SK-N-SH treated with all-trans-retinoic acid at 6 μM for 48 hours (cell line): ENCODE measurements around the gene GCLC.
A peak's percentile ranks its signal among the peaks of the same experiment; 100 is the strongest.
"Not testable (repeated sequence)": the region's sequence is repeated elsewhere in the genome, so short reads cannot be mapped to it uniquely, and the experiment has no call there.

ENCODE experiments used
- ATAC-seq: fragments of 200-7000 bp; cut with Tn5 transposase; 3 replicates; pipeline ENCODE4 v1.9.1; 2020; ENCODE audit warnings: mild to moderate bottlenecking, moderate library complexity
- ARNTL ChIP-seq: fragments of 450-650 bp; formaldehyde crosslinking; IDR thresholded peaks from 2 replicates; pipeline ENCODE4 v1.5.0; 2020; ENCODE audit warnings: low read depth, mild to moderate bottlenecking, moderate library complexity, borderline replicate concordance
- BACH2 ChIP-seq: fragments of 250-450 bp; sonication (Bioruptor Pico); IDR thresholded peaks from 2 replicates; pipeline ENCODE4 v1.9.0; 2021; ENCODE audit warnings: mild to moderate bottlenecking, borderline replicate concordance
- CREB5 ChIP-seq: fragments of 250-450 bp; sonication (Bioruptor Pico); IDR thresholded peaks from 2 replicates; pipeline ENCODE4 v1.5.1; 2020; ENCODE audit warnings: low read depth, mild to moderate bottlenecking, moderate library complexity
- CSDC2 ChIP-seq: fragments of 250-450 bp; sonication (Bioruptor Pico); IDR thresholded peaks from 2 replicates; pipeline ENCODE4 v1.5.0; 2020; ENCODE audit warnings: mild to moderate bottlenecking, moderate library complexity
- ESRRG ChIP-seq: fragments of 250-450 bp; sonication (Bioruptor Pico); IDR thresholded peaks from 2 replicates; pipeline ENCODE4 v1.6.1; 2021; ENCODE audit warnings: mild to moderate bottlenecking
- GLIS3 ChIP-seq: fragments of 250-450 bp; sonication (Bioruptor Pico); IDR thresholded peaks from 2 replicates; pipeline ENCODE4 v1.5.0; 2020; ENCODE audit warnings: mild to moderate bottlenecking, moderate library complexity
- ISL1 ChIP-seq: fragments of 250-450 bp; sonication (Bioruptor Pico); IDR thresholded peaks from 2 replicates; pipeline ENCODE4 v2.1.2; 2022; ENCODE audit warnings: mild to moderate bottlenecking, moderate library complexity
- OSR1 ChIP-seq: fragments of 250-450 bp; sonication (Bioruptor Pico); IDR thresholded peaks from 2 replicates; pipeline ENCODE4 v1.8.0; 2022; ENCODE audit warnings: moderate library complexity, mild to moderate bottlenecking, inconsistent platforms
- PPARA ChIP-seq: fragments of 250-450 bp; sonication (Bioruptor Pico); IDR thresholded peaks from 2 replicates; pipeline ENCODE4 v1.5.0; 2020; ENCODE audit warnings: mild to moderate bottlenecking, borderline replicate concordance
- RARB ChIP-seq: fragments of 250-450 bp; sonication (Bioruptor Pico); IDR thresholded peaks from 2 replicates; pipeline ENCODE4 v1.8.0; 2021; ENCODE audit warnings: mild to moderate bottlenecking, moderate library complexity
- SNAI2 ChIP-seq: fragments of 250-450 bp; sonication (Bioruptor Pico); IDR thresholded peaks from 2 replicates; pipeline ENCODE4 v1.5.0; 2020; ENCODE audit warnings: mild to moderate bottlenecking, moderate library complexity
- TCF4 ChIP-seq: fragments of 250-450 bp; sonication (Bioruptor Pico); IDR thresholded peaks from 2 replicates; pipeline ENCODE4 v1.8.0; 2021; ENCODE audit warnings: mild to moderate bottlenecking, moderate library complexity, borderline replicate concordance
- TOX ChIP-seq: fragments of 250-450 bp; sonication (Bioruptor Pico); IDR thresholded peaks from 2 replicates; pipeline ENCODE4 v1.8.0; 2021; ENCODE audit warnings: mild to moderate bottlenecking, moderate library complexity, borderline replicate concordance
- TSHZ2 ChIP-seq: fragments of 250-450 bp; sonication (Bioruptor Pico); IDR thresholded peaks from 2 replicates; pipeline ENCODE4 v1.5.0; 2020; ENCODE audit warnings: mild to moderate bottlenecking, moderate library complexity
- ZFP30 ChIP-seq: fragments of 450-650 bp; formaldehyde crosslinking; IDR thresholded peaks from 2 replicates; pipeline ENCODE4 v1.5.0; 2022; ENCODE audit warnings: mild to moderate bottlenecking, moderate library complexity
- ZNF70 ChIP-seq: fragments of 450-650 bp; formaldehyde crosslinking; IDR thresholded peaks from 2 replicates; pipeline ENCODE4 v1.5.0; 2020; ENCODE audit warnings: mild to moderate bottlenecking, moderate library complexity
- ZNF8 ChIP-seq: fragments of 450-650 bp; formaldehyde crosslinking; IDR thresholded peaks from 2 replicates; pipeline ENCODE4 v1.5.0; 2020; ENCODE audit warnings: mild to moderate bottlenecking, moderate library complexity
- TF ChIP-seq, protein P1 (sequence below): fragments of 250-450 bp; sonication (Bioruptor Pico); IDR thresholded peaks from 2 replicates; pipeline ENCODE4 v1.8.0; 2020; ENCODE audit warnings: mild to moderate bottlenecking, moderate library complexity, borderline replicate concordance
- TF ChIP-seq, protein P2 (sequence below): fragments of 250-450 bp; sonication (Bioruptor Pico); IDR thresholded peaks from 2 replicates; pipeline ENCODE4 v1.8.0; 2021; ENCODE audit warnings: low read depth, mild to moderate bottlenecking, moderate library complexity, borderline replicate concordance
- TF ChIP-seq, protein P3 (sequence below): fragments of 250-450 bp; sonication (Bioruptor Pico); IDR thresholded peaks from 2 replicates; pipeline ENCODE4 v1.5.1; 2021; ENCODE audit warnings: mild to moderate bottlenecking, moderate library complexity

Gene GCLC

DNA sequence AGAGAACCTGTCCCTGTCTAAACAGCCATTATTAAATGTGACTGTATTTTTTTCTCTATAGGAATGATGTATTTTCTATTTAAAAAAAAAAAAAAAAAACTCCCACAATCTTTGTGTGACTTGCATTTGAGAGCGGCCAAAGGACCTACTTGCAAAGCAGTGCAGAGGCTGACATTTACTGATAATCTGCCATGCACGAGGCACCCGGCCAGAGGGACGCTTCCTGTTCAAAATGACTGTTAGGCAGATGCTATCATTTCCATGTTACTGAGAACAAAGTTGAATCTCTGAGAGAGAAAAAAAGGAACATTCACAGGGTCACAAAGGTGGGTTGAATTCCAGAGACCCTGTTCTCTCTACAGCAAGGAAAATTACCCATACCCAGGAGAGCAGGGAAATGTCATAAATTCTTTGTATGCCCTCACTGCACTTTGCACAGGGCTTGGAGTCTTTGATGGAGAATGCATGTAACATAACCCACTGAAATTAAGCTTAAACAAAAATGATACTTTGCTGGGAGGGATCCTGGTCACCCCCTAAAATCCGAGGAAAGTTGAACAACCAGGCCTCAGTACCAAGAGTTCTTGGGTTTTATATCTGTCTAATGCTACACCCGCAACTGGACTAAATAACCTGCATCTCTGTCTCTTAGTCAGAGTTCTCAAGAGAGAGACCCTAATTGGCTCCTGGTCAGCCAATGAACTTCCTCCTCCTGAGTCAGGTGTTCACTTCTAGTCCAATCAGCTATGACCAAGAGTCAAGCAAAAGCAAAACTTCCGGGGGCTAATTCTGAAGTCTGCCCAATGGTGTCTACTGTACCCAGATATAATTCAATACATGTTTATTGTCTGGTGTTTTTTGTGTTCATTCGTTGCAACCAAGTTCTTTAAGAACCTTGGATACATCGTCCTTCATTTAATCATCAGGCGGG, 61.2 kb downstream of the GCLC start:
- no peak for TF ChIP-seq CSDC2 (CRISPR knock-in tag)
- TF ChIP-seq ARNTL (CRISPR knock-in tag): no peak
- TF ChIP-seq ISL1 (CRISPR knock-in tag): no peak
- TF ChIP-seq TOX (CRISPR knock-in tag): no peak
- TF ChIP-seq TCF4 (CRISPR knock-in tag): no peak
- TF ChIP-seq, protein P1, sequence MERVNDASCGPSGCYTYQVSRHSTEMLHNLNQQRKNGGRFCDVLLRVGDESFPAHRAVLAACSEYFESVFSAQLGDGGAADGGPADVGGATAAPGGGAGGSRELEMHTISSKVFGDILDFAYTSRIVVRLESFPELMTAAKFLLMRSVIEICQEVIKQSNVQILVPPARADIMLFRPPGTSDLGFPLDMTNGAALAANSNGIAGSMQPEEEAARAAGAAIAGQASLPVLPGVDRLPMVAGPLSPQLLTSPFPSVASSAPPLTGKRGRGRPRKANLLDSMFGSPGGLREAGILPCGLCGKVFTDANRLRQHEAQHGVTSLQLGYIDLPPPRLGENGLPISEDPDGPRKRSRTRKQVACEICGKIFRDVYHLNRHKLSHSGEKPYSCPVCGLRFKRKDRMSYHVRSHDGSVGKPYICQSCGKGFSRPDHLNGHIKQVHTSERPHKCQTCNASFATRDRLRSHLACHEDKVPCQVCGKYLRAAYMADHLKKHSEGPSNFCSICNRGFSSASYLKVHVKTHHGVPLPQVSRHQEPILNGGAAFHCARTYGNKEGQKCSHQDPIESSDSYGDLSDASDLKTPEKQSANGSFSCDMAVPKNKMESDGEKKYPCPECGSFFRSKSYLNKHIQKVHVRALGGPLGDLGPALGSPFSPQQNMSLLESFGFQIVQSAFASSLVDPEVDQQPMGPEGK (CRISPR knock-in tag): no peak
- TF ChIP-seq, all 23 proteins: peak for 0
- peak; percentile 58 for ATAC-seq

DNA sequence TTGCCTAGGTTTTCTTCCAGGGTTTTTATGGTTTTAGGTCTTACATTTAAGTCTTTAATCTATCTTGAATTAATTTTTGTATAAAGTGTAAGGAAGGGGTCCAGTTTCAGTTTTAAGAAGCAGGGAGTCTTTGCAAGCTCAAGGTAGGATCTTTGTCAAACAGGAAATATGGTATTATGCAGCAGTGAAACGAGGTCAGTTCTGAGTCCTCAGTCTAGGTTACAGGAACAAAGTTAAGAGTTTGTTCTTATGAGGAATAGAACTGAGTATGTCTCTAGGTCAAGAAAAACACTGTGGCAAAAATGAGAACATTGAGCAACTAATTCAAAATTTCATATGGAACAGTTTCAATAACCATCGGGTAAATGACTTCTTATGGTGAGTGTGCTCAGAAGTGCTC, 63.6 kb downstream of the GCLC start:
- TF ChIP-seq ZFP30 (CRISPR knock-in tag) (no peak), TSHZ2 (CRISPR knock-in tag) (no peak), GLIS3 (CRISPR knock-in tag) (no peak)
- TF ChIP-seq, protein P2, sequence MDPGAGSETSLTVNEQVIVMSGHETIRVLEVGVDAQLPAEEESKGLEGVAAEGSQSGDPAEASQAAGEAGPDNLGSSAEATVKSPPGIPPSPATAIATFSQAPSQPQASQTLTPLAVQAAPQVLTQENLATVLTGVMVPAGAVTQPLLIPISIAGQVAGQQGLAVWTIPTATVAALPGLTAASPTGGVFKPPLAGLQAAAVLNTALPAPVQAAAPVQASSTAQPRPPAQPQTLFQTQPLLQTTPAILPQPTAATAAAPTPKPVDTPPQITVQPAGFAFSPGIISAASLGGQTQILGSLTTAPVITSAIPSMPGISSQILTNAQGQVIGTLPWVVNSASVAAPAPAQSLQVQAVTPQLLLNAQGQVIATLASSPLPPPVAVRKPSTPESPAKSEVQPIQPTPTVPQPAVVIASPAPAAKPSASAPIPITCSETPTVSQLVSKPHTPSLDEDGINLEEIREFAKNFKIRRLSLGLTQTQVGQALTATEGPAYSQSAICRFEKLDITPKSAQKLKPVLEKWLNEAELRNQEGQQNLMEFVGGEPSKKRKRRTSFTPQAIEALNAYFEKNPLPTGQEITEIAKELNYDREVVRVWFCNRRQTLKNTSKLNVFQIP (CRISPR knock-in tag): no peak
- ATAC-seq: no peak

GRCh38 chr6:53480774-53481173, 64.1 kb downstream of the GCLC start:
- ATAC-seq: not testable (repeated sequence)

GRCh38 chr6:53479871-53480270, 65.0 kb downstream of the GCLC start:
- no peak for ATAC-seq
- TF ChIP-seq TCF4 (CRISPR knock-in tag) (no peak), TOX (CRISPR knock-in tag) (no peak), BACH2 (CRISPR knock-in tag) (no peak), ESRRG (CRISPR knock-in tag) (no peak), SNAI2 (CRISPR knock-in tag) (no peak), CREB5 (no peak), CSDC2 (CRISPR knock-in tag) (no peak), PPARA (CRISPR knock-in tag) (no peak), ZNF70 (no peak), ZFP30 (CRISPR knock-in tag) (no peak), GLIS3 (CRISPR knock-in tag) (no peak), TSHZ2 (CRISPR knock-in tag) (no peak), OSR1 (CRISPR knock-in tag) (no peak), RARB (CRISPR knock-in tag) (no peak), ZNF8 (no peak)
- TF ChIP-seq, protein P1 (CRISPR knock-in tag): no peak
- TF ChIP-seq, protein P3, sequence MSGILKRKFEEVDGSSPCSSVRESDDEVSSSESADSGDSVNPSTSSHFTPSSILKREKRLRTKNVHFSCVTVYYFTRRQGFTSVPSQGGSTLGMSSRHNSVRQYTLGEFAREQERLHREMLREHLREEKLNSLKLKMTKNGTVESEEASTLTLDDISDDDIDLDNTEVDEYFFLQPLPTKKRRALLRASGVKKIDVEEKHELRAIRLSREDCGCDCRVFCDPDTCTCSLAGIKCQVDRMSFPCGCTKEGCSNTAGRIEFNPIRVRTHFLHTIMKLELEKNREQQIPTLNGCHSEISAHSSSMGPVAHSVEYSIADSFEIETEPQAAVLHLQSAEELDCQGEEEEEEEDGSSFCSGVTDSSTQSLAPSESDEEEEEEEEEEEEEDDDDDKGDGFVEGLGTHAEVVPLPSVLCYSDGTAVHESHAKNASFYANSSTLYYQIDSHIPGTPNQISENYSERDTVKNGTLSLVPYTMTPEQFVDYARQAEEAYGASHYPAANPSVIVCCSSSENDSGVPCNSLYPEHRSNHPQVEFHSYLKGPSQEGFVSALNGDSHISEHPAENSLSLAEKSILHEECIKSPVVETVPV (CRISPR knock-in tag): no peak
